NT2/D1 (cell line): ENCODE measurements around the gene CNIH3.

Source experiments
- DNase-seq: peaks from one replicate; pipeline ENCODE4 v3.0.0-alpha.2; 2011; ENCODE audit warnings: low read depth, low spot score
- H3K27me3 ChIP-seq: 2 replicates; pipeline ENCODE4 v1.6.0; 2011; ENCODE audit warnings: mild to moderate bottlenecking; ENCODE audit not compliant: insufficient read length, insufficient read depth
- H3K36me3 ChIP-seq: 2 replicates; pipeline ENCODE4 v1.6.1; 2011; ENCODE audit warnings: mild to moderate bottlenecking, low read length, mixed read lengths; ENCODE audit not compliant: insufficient read depth, insufficient read length
- H3K4me1 ChIP-seq: 2 replicates; pipeline ENCODE4 v1.5.1; 2011; ENCODE audit not compliant: insufficient read depth, insufficient read length
- H3K4me3 ChIP-seq: 2 replicates; pipeline ENCODE4 v1.5.1; 2011; ENCODE audit warnings: low read depth; ENCODE audit not compliant: insufficient read length
- H3K9ac ChIP-seq: 2 replicates; pipeline ENCODE4 v1.6.0; 2011; ENCODE audit warnings: low read depth; ENCODE audit not compliant: insufficient read length
- H3K9me3 ChIP-seq: 2 replicates; pipeline ENCODE4 v1.5.1; 2011; ENCODE audit warnings: mild to moderate bottlenecking, low read length; ENCODE audit not compliant: insufficient read depth
- SUZ12 ChIP-seq: IDR thresholded peaks from 2 replicates; pipeline ENCODE4 v1.6.1; 2011; ENCODE audit not compliant: insufficient read length, insufficient read depth; ENCODE audit errors: extremely low read depth
- YY1 ChIP-seq: IDR thresholded peaks from 2 replicates; pipeline ENCODE4 v1.6.1; 2011; ENCODE audit not compliant: insufficient read length, insufficient read depth
- ZNF274 ChIP-seq: IDR thresholded peaks from 2 replicates; pipeline ENCODE4 v1.6.1; 2011; ENCODE audit warnings: mild to moderate bottlenecking, low read depth, low read length

The CNIH3 gene

DNA sequence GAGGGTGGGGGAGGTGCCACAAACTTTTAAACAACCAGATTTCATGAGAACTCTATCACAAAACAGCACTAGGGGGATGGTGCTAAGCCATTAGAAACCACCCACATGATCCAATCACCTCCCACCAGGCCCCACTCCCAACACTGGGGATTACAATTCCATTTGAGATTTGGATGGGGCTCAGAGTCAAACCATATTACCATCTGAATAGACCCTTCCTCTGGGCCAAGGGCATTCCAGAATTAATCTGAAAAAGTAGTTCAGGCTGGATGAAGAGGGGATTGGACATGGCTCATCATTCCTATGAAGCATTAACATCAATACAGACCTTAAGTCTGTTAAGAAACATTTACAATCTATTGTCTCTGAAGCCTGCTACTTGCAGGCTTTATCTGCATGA is 163.4 kb downstream of the CNIH3 start:
- Histone ChIP-seq H3K36me3 (no peaks in the 10 kb centered on the region), H3K27me3 (no peaks in the 10 kb centered on the region), H3K9ac (no peak overlapping the region), H3K4me1 (no peaks in the 10 kb centered on the region), H3K9me3 (no peaks in the 10 kb centered on the region), H3K4me3 (no peak overlapping the region)
- DNase-seq: peak; percentile 93
- TF ChIP-seq YY1 (no peak), ZNF274 (no peak), SUZ12 (no peak)

DNA sequence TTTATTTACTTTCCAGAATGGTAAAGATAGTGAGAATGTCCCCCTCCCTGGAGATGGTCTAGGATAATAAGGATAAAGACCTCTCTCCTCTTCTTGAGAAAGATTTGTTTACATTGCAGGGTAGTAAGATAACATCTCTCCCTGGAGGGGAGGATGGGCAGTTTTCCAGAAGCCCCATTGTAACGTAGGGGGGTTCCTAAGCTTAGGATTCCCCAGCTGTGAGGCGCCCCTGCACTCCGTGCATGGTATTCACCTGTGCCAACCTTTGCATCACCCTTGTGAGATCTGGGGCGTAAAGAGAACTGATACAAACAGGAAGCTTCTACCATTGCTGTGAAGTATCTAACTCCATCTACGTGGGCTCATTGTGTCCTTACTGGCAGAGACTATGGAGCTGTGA is 164.6 kb downstream of the CNIH3 start:
- DNase-seq: no peak
- TF ChIP-seq ZNF274: no peak
- no peak for TF ChIP-seq YY1
- TF ChIP-seq SUZ12: no peak
- Histone ChIP-seq H3K4me3 (no peak overlapping the region), H3K9ac (no peak overlapping the region), H3K4me1 (no peaks in the 10 kb centered on the region), H3K9me3 (no peaks in the 10 kb centered on the region), H3K27me3 (no peaks in the 10 kb centered on the region), H3K36me3 (no peaks in the 10 kb centered on the region)

GRCh38 chr1:224781800-224782199 is 165.7 kb downstream of the CNIH3 start:
- Histone ChIP-seq H3K4me3 (no peak overlapping the region), H3K36me3 (no peaks in the 10 kb centered on the region), H3K9ac (no peak overlapping the region), H3K27me3 (no peaks in the 10 kb centered on the region), H3K9me3 (no peaks in the 10 kb centered on the region), H3K4me1 (no peaks in the 10 kb centered on the region)
- no peak for DNase-seq
- TF ChIP-seq SUZ12 (no peak), YY1 (no peak), ZNF274 (no peak)

DNA sequence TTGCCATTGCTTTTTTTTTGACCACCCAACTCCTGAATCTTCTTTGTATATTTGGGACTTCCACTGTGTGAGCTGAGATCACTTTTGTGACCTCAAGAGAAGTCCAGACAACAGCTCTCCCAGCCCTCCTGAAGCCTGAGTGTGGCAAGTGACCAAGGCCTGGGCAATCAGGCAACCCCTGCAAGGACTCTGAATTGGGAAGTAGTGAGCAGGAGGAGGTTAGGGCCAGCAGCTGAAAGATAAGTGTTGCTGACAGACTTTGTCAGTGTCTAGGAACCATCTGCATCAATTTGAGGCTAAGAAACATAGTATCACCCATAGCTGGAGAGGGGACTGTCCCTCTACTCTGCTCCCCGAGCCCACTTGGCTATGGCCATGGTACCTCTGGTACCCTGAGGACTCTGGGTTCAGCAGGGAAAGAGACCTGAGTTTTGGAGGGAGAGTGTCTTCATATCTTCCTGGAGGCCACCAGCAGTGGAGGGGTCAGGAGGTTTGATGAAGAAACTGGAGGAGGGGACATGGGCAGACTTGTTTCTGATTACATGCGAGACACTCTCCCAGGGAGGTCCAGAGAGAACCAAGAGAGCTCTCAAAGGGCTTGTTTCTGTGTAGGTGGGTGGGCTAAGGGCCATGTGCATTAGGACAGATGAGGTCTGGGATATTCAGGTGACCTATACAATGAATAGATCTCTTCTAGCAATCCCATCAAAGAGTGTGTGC is 166.3 kb downstream of the CNIH3 start:
- no peaks in the 10 kb centered on the region for H3K27me3 ChIP-seq
- H3K9me3 ChIP-seq: no peaks in the 10 kb centered on the region
- H3K4me3 ChIP-seq: no peak overlapping the region
- TF ChIP-seq ZNF274 (no peak), SUZ12 (no peak), YY1 (no peak)
- no peaks in the 10 kb centered on the region for H3K4me1 ChIP-seq
- H3K36me3 ChIP-seq: no peaks in the 10 kb centered on the region
- no peak for DNase-seq
- H3K9ac ChIP-seq: no peak overlapping the region

DNA sequence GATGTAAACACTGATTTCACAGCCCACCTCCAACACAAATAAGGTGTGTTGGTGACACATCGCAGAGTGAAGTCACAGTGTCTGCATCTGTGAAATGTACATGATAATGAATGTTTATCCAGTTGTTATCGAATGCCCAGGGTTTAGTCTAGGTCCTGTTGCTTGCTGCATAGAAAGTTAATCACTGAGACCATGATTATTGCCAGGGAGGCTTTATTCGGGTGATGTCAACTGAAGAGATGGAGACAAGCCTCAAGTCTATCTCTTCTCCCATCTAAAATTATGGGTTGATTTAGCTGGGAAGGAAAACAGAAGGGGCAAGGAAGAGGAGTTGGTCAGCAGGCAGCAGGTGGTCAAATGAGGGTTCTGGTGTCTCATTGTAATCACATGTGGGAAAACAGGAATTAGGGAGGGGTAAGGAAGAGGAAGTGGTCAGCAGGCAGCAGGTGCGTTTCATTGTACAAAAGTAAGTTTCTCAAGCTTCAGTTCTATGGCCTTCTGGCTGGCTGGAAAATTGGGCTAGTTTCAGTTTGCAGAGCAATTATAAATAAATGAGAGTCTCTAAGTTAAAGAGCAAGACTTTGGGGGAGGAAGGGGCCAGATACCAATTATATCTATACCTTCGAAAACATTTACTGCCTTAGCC is 167.0 kb downstream of the CNIH3 start:
- Histone ChIP-seq H3K4me1 (no peaks in the 10 kb centered on the region), H3K36me3 (no peaks in the 10 kb centered on the region), H3K9ac (no peak overlapping the region), H3K9me3 (no peaks in the 10 kb centered on the region), H3K4me3 (no peak overlapping the region), H3K27me3 (no peaks in the 10 kb centered on the region)
- no peak for DNase-seq
- no peak for TF ChIP-seq ZNF274
- TF ChIP-seq YY1: no peak
- no peak for TF ChIP-seq SUZ12

DNA sequence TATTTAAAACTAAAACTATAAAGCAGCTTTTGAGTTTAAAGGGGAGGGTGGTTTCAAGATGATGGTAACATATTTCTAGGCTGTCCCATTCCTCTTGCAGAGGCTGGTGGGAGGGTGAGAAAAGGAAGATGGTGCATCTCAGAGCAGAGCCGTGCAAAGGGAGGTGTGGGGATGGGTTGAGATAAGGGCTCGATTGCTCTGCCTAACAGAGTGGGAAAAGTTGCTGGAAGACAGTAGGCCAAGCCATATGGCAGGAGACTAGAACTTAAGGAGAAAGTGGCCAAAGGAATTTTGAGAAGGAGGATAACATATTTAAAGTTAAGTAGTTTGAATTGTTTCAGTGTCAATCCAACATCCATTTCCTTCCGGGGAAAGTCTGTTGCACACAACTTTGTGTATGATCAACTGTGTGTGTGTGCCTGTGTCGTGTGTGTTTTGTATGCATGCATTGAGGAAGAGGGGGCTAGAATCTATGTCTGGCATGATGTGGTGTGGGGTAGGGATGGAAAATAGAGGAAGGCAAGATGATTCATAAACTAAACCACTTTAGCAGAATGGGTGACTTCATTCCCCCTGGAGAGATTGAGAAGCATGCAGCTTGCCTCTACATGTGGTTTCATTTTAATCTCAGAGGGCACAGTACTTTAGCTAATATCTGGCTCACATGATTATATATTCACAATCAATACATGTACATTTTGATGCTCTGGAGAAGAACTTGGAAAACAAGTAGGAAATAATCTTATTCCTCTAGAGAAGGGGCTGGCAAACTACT is 168.3 kb downstream of the CNIH3 start:
- Histone ChIP-seq H3K9ac (no peak overlapping the region), H3K9me3 (no peaks in the 10 kb centered on the region), H3K36me3 (no peaks in the 10 kb centered on the region), H3K4me1 (no peaks in the 10 kb centered on the region), H3K4me3 (no peak overlapping the region), H3K27me3 (no peaks in the 10 kb centered on the region)
- DNase-seq: no peak
- no peak for TF ChIP-seq ZNF274
- no peak for TF ChIP-seq SUZ12
- no peak for TF ChIP-seq YY1

DNA sequence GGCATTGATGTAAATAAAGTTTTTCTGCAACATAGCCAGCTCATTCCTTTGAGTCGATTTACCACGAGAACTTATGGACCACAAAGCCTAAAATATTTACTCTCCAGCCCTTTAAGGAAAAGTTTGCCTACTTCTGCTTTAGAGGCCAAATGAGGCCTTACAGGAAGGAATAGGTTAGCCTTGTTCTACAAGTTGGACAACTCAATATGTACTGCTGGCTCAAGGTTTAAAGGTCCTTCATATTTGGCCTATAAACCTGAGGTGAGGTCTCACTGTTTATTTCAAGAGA is 168.9 kb downstream of the CNIH3 start:
- H3K4me1 ChIP-seq: no peaks in the 10 kb centered on the region
- no peak overlapping the region for H3K4me3 ChIP-seq
- no peaks in the 10 kb centered on the region for H3K9me3 ChIP-seq
- DNase-seq: no peak
- no peak overlapping the region for H3K9ac ChIP-seq
- no peak for TF ChIP-seq SUZ12
- TF ChIP-seq ZNF274: no peak
- TF ChIP-seq YY1: no peak
- no peaks in the 10 kb centered on the region for H3K27me3 ChIP-seq
- H3K36me3 ChIP-seq: no peaks in the 10 kb centered on the region
